ENCODE data around the gene TGFBR1.

The TGFBR1 gene

GRCh38 chr9:99172124-99173091 is 67.5 kb downstream of the TGFBR1 start:
- DNase-seq: no peak

GRCh38 chr9:99173570-99174504 is 68.9 kb downstream of the TGFBR1 start:
- DNase-seq: no peak

- no peak for DNase-seq
Measured at GRCh38 chr9:99176527-99177013, 71.7 kb downstream of the TGFBR1 start.

GRCh38 chr9:99177576-99178366 is 72.9 kb downstream of the TGFBR1 start:
- no peak for DNase-seq

- DNase-seq: no peak
Measured at GRCh38 chr9:99178912-99179872, 74.3 kb downstream of the TGFBR1 start.

- DNase-seq: no peak
Measured at GRCh38 chr9:99180199-99180598, 75.3 kb downstream of the TGFBR1 start.

DNA sequence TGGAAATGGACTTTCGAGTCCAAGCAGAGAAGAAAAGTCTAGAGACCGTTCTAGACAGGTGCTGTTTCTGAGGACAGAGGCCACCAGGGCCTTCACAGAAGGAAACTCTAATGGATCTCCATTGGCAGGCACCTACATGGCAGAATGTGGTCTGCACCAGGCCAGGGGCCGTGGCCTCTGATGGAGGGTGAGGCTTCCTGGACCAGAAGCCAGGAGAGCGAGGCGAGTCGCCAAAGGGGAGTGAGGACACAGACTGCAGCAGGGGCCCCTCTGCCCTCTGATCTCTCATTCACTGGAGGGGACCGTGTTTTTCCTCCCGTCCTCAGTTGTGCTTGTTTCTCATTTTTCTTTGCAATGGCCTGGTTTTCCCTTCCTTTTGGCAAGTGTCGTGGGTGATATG is 75.7 kb downstream of the TGFBR1 start:
- no peak for DNase-seq

DNA sequence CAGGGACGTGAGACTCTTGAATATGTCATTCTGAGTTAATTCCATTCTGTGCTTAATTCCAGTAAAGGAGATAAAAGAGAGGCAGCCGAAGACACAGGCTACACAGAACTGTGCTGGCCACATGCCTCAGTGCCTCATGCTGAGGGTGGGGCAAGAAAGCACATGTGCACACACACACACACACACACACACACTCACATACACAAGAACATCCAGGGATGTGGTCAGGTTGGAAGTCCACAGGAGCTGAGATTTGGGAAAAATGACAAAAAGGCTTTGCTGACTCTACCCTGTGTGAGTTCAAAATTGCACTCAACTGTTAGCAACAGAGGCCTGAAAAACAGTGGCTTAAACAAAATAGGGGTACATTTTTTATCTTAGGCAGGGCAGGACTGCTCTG is 76.3 kb downstream of the TGFBR1 start:
- DNase-seq: no peak

GRCh38 chr9:99181621-99182020 is 76.7 kb downstream of the TGFBR1 start:
- no peak for DNase-seq

DNA sequence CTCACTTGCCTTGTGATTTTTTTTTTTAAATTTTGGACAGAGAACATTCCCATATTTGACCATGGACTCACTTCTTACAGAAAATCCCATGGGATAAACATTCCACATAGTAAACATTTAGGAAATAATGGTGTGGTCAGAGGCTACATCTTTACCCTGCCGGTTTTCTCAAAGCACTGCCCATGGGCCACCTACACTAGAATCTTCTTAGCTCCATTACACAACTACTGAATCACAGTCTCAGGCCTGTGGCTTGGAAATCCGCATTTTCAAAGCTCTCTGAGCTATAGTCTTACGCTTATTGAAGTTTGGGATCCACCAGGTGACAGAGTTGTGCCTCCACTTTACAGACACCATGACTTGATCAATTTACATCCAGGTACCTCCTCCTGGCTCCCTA is 77.4 kb downstream of the TGFBR1 start:
- no peak for DNase-seq

- no peak for DNase-seq
Measured at GRCh38 chr9:99183616-99184015, 78.7 kb downstream of the TGFBR1 start.

- DNase-seq: no peak
Measured at GRCh38 chr9:99184110-99184474, 79.2 kb downstream of the TGFBR1 start.

DNA sequence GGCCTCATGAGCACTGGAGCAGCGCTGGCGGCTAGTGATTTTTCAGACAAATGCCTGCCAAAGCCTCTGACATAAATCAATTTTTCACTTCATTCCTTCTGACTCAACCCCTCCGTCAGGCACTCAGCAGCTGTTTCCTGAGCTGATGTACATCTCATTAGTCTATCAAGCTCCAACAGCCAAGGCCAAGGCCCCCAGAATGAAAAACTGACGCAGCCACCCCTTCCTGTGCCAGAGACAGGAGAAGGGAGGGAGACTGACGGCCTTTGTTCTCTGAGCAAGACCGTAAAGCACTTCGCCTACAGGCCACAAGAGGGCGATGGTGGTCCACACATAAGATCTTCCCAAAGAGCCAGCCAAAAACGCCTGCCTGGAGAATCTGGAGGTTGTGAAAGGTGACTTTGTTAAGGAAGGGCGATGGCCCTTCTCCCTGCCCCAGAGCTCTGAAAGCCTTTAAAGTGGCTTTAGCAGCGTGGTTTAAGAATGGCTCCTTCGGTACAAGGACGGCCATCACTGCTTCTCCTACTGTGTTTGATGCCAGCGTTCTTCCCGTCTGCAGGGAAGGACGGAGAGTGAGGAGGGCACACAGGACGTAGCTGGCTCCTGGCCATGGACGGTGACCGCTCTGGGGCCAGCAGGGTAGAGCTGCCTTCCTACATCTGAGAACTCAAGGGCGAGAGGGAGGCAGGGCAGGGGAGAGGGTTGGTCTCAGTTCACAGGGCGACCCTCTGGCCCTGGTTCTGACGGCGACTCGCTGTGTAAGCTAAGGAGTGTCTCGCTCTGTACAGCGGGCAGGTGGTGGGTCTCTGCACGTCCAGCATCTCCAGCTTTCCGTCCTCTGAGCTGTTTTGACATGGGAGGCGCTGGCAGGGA is 79.8 kb downstream of the TGFBR1 start:
- DNase-seq: peak; percentile 31 to 59 (median 39)

- no peak for DNase-seq
Measured at GRCh38 chr9:99185348-99185632, 80.4 kb downstream of the TGFBR1 start.

DNA sequence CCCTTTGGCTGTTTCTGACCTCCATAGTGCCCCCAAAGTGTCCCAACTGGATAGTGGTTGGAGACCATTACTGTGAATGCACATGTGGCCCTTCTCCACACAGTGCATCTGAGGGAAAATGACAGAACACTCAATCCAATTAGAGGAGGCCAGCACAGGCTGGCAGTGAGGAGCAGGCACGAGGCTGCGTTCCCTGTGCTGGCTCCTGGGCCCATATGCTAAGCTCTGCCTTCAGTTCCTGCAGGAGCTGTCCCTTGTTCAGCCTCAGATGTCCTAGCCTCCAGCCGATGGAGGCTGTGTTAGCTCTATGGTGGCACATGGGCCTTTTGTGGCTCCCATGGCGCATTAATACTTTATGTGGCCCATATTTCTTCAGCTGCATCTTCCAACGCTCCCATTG is 81.0 kb downstream of the TGFBR1 start:
- DNase-seq: no peak

GRCh38 chr9:99187311-99187710 is 82.4 kb downstream of the TGFBR1 start:
- DNase-seq: no peak

- DNase-seq: no peak
Measured at GRCh38 chr9:99189186-99189585, 84.3 kb downstream of the TGFBR1 start.

- DNase-seq: no peak
Measured at GRCh38 chr9:99189887-99190596, 85.1 kb downstream of the TGFBR1 start.

DNA sequence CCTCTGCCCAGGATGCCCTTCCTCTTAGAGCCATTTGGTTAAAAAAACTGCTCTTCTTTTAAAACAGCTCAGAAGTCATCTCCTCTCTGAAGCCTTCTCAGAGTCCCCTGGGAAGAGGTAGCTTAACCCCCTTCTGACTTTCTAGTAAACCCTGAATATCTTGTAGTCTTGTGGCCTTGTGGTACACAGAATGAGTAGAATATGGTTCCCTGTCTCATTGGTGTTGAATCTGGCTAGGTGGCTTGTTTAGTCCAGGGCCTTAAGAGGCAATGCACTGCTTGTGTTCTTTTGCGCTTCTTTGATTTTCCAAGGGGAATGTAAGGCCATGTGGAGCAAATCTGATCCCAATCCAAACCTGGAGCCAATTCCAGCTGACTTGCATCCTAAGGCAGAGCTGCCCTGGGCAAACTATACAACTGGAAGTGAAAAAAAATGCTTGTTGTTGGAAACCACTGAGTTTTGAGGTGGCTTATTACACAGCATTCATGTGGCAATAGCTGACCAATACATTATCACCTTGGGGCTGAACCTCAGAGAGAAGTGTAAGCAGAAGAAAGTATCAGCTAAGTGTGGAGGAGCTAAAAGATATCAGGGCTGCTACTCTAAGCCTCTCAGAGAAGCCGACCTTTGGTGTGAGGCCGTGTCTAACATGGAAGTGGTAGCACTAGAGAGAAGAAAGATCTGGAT is 85.8 kb downstream of the TGFBR1 start:
- no peak for DNase-seq
